ENCODE results near the gene SOST. TPM values are rescaled to one million over a fixed set of nuclear protein-coding genes. Genes with fewer than 3 reads are reported as not detected.

Gene SOST
- polyA plus RNA-seq, 1 donor from 2014 or later = 0.10 TPM

DNA sequence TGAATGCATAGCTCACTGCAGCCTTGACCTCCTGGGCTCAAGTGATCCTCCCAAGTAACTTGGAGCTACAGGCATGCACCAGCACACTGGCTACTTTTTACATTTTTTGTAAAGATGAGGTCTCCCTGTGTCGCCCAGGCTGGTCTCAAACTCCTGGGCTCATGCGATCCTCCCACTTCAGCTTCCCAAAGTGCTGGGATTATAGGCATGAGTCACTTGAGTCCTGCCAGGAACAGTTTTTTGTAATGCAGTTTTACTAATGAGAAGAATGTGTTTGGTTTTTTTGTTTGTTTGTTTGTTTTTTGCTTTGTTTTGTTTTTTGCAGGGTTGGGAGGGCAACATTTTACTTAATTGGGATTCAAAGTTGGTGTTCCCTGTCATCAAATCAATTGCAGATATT lies 22.2 kb downstream of the SOST start:
- no peak overlapping the region for H3K9ac ChIP-seq (ENCODE audit: low read length)
- TF ChIP-seq SMC3 (conservative IDR thresholded peaks at IDR 0.05; ENCODE audit: poor library complexity) (no peak), TAF1 (IDR thresholded peaks at IDR 0.05; ENCODE audit: low read depth) (no peak), MXI1 (conservative IDR thresholded peaks at IDR 0.05; ENCODE audit: poor library complexity, severe bottlenecking) (no peak)
- no peak overlapping the region for H2AFZ ChIP-seq (ENCODE audit: low read depth, low read length)
- H3K4me2 ChIP-seq (ENCODE audit: low read length) = no peak overlapping the region
- H3K9me2 ChIP-seq (ENCODE audit: insufficient read depth, low read length) = no peaks in the 10 kb centered on the region
- no peaks in the 10 kb centered on the region for H4K20me1 ChIP-seq (ENCODE audit: insufficient read depth)
- H3K79me2 ChIP-seq (replicated peaks; ENCODE audit: insufficient read depth, low read length) = no peaks in the 10 kb centered on the region
- no peaks in the 10 kb centered on the region for H3K36me3 ChIP-seq (ENCODE audit: insufficient read depth, low read length)
- peaks cover 3% of the 10 kb centered on the region for H3K9me3 ChIP-seq (ENCODE audit: low read length)
- H3K27me3 ChIP-seq (ENCODE audit: insufficient read depth, low read depth, low read length) = no peaks in the 10 kb centered on the region
- H3K27ac ChIP-seq (ENCODE audit: low read length) = no peak overlapping the region
- H3F3A ChIP-seq (ENCODE audit: insufficient read depth, low read length, poor library complexity, severe bottlenecking) = no peaks in the 10 kb centered on the region
- no peak overlapping the region for H3K4me3 ChIP-seq (ENCODE audit: low read length)

DNA sequence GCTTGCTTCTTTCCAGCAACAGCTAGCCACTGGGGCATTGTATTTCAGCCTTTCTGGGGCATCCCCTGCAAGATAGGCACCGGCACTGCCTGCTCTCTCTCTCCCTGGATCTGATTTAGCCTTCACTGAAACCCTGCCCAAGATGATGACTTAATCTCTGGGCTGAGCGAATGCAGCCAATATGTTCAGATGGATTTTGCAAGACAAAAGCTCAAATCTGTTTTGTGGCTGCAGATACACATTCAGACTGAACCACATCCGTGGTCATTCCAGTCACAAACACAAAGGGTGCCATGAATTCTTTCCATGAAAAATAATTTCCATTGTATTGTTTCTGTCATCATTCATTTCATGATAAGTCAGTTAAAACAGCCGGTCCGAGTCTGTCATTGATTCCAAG lies 24.2 kb downstream of the SOST start:
- no peaks in the 10 kb centered on the region for H3F3A ChIP-seq (ENCODE audit: insufficient read depth, low read length, poor library complexity, severe bottlenecking)
- H3K79me2 ChIP-seq (replicated peaks; ENCODE audit: insufficient read depth, low read length) = no peaks in the 10 kb centered on the region
- no peak overlapping the region for H2AFZ ChIP-seq (ENCODE audit: low read depth, low read length)
- H3K9me3 ChIP-seq (ENCODE audit: low read length) = peaks cover 3% of the 10 kb centered on the region
- no peak overlapping the region for H3K4me2 ChIP-seq (ENCODE audit: low read length)
- H4K20me1 ChIP-seq (ENCODE audit: insufficient read depth) = no peaks in the 10 kb centered on the region
- H3K27ac ChIP-seq (ENCODE audit: low read length) = no peak overlapping the region
- no peak for TF ChIP-seq MXI1 (conservative IDR thresholded peaks at IDR 0.05; ENCODE audit: poor library complexity, severe bottlenecking)
- no peak for TF ChIP-seq TAF1 (IDR thresholded peaks at IDR 0.05; ENCODE audit: low read depth)
- TF ChIP-seq EP300 (conservative IDR thresholded peaks at IDR 0.05; ENCODE audit: poor library complexity, severe bottlenecking) = no peak
- TF ChIP-seq, protein P1, sequence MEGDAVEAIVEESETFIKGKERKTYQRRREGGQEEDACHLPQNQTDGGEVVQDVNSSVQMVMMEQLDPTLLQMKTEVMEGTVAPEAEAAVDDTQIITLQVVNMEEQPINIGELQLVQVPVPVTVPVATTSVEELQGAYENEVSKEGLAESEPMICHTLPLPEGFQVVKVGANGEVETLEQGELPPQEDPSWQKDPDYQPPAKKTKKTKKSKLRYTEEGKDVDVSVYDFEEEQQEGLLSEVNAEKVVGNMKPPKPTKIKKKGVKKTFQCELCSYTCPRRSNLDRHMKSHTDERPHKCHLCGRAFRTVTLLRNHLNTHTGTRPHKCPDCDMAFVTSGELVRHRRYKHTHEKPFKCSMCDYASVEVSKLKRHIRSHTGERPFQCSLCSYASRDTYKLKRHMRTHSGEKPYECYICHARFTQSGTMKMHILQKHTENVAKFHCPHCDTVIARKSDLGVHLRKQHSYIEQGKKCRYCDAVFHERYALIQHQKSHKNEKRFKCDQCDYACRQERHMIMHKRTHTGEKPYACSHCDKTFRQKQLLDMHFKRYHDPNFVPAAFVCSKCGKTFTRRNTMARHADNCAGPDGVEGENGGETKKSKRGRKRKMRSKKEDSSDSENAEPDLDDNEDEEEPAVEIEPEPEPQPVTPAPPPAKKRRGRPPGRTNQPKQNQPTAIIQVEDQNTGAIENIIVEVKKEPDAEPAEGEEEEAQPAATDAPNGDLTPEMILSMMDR (IDR thresholded peaks at IDR 0.05; ENCODE audit: poor library complexity, severe bottlenecking) = no peak
- TF ChIP-seq SMC3 (conservative IDR thresholded peaks at IDR 0.05; ENCODE audit: poor library complexity) = no peak
- no peak for TF ChIP-seq EZH2 (IDR thresholded peaks at IDR 0.05; ENCODE audit: borderline replicate concordance, insufficient read depth, low read length, poor library complexity, severe bottlenecking)
- no peak for TF ChIP-seq RAD21 (conservative IDR thresholded peaks at IDR 0.05)
- TF ChIP-seq, protein P2, sequence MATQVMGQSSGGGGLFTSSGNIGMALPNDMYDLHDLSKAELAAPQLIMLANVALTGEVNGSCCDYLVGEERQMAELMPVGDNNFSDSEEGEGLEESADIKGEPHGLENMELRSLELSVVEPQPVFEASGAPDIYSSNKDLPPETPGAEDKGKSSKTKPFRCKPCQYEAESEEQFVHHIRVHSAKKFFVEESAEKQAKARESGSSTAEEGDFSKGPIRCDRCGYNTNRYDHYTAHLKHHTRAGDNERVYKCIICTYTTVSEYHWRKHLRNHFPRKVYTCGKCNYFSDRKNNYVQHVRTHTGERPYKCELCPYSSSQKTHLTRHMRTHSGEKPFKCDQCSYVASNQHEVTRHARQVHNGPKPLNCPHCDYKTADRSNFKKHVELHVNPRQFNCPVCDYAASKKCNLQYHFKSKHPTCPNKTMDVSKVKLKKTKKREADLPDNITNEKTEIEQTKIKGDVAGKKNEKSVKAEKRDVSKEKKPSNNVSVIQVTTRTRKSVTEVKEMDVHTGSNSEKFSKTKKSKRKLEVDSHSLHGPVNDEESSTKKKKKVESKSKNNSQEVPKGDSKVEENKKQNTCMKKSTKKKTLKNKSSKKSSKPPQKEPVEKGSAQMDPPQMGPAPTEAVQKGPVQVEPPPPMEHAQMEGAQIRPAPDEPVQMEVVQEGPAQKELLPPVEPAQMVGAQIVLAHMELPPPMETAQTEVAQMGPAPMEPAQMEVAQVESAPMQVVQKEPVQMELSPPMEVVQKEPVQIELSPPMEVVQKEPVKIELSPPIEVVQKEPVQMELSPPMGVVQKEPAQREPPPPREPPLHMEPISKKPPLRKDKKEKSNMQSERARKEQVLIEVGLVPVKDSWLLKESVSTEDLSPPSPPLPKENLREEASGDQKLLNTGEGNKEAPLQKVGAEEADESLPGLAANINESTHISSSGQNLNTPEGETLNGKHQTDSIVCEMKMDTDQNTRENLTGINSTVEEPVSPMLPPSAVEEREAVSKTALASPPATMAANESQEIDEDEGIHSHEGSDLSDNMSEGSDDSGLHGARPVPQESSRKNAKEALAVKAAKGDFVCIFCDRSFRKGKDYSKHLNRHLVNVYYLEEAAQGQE (IDR thresholded peaks at IDR 0.05; ENCODE audit: borderline replicate concordance) = no peak
- no peak for TF ChIP-seq POLR2AphosphoS5 (IDR thresholded peaks at IDR 0.05)
- no peak overlapping the region for H3K9ac ChIP-seq (ENCODE audit: low read length)
- no peaks in the 10 kb centered on the region for H3K9me2 ChIP-seq (ENCODE audit: insufficient read depth, low read length)
- no peaks in the 10 kb centered on the region for H3K27me3 ChIP-seq (ENCODE audit: insufficient read depth, low read depth, low read length)
- no peaks in the 10 kb centered on the region for H3K36me3 ChIP-seq (ENCODE audit: insufficient read depth, low read length)
- H3K4me3 ChIP-seq (ENCODE audit: low read length) = no peak overlapping the region

DNA sequence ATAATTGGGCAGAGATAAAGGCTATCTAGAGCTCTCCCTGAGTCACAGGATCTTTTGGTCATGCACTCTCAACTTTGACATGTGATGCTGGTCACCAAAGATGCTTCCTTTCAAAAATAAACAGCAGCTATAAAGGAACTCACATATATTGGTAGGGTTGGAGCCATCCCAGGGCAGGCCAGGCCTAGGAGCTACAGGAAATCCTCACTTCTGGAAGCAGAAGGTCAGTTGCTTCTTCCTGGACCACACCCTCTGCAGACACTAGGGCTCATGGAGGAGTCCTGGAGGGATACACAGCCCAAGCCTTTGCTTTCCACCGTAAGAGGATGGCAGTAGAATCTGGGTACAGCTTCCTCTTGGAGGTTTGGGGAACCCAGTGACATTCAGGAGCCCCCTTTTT lies 24.6 kb downstream of the SOST start:
- no peaks in the 10 kb centered on the region for H3K9me2 ChIP-seq (ENCODE audit: insufficient read depth, low read length)
- no peaks in the 10 kb centered on the region for H3K27me3 ChIP-seq (ENCODE audit: insufficient read depth, low read depth, low read length)
- H3K27ac ChIP-seq (ENCODE audit: low read length) = no peak overlapping the region
- no peak overlapping the region for H3K4me2 ChIP-seq (ENCODE audit: low read length)
- no peak overlapping the region for H2AFZ ChIP-seq (ENCODE audit: low read depth, low read length)
- no peak overlapping the region for H3K4me3 ChIP-seq (ENCODE audit: low read length)
- no peaks in the 10 kb centered on the region for H3F3A ChIP-seq (ENCODE audit: insufficient read depth, low read length, poor library complexity, severe bottlenecking)
- no peaks in the 10 kb centered on the region for H3K36me3 ChIP-seq (ENCODE audit: insufficient read depth, low read length)
- no peaks in the 10 kb centered on the region for H4K20me1 ChIP-seq (ENCODE audit: insufficient read depth)
- no peaks in the 10 kb centered on the region for H3K79me2 ChIP-seq (replicated peaks; ENCODE audit: insufficient read depth, low read length)
- TF ChIP-seq POLR2AphosphoS5 (IDR thresholded peaks at IDR 0.05) (no peak), EP300 (conservative IDR thresholded peaks at IDR 0.05; ENCODE audit: poor library complexity, severe bottlenecking) (no peak), MXI1 (conservative IDR thresholded peaks at IDR 0.05; ENCODE audit: poor library complexity, severe bottlenecking) (no peak), RAD21 (conservative IDR thresholded peaks at IDR 0.05) (no peak), SMC3 (conservative IDR thresholded peaks at IDR 0.05; ENCODE audit: poor library complexity) (no peak), EZH2 (IDR thresholded peaks at IDR 0.05; ENCODE audit: borderline replicate concordance, insufficient read depth, low read length, poor library complexity, severe bottlenecking) (no peak), TAF1 (IDR thresholded peaks at IDR 0.05; ENCODE audit: low read depth) (no peak)
- TF ChIP-seq, protein P1 (IDR thresholded peaks at IDR 0.05; ENCODE audit: poor library complexity, severe bottlenecking) = no peak
- TF ChIP-seq, protein P2 (IDR thresholded peaks at IDR 0.05; ENCODE audit: borderline replicate concordance) = no peak
- peaks cover 3% of the 10 kb centered on the region for H3K9me3 ChIP-seq (ENCODE audit: low read length)
- H3K9ac ChIP-seq (ENCODE audit: low read length) = no peak overlapping the region

All from neural cell (in vitro differentiated cells).